Bronchial epithelial cell (primary cell): ENCODE data around the gene SH3D19. TPM values are rescaled to one million over a fixed set of nuclear protein-coding genes. Genes with fewer than 3 reads are reported as not detected.

Source experiments
- DNase-seq: peaks from one replicate; pipeline ENCODE4 v3.0.0-alpha.2; 2010; ENCODE audit warnings: low read depth
- FAIRE-seq: peaks from 2 replicates; lab custom pipeline; 2011; peaks lifted over from hg19 to GRCh38; lab: Jason Lieb, UNC
- H3K27me3 ChIP-seq: 2 replicates; pipeline ENCODE4 v1.5.1; 2011; ENCODE audit warnings: low read length; ENCODE audit not compliant: control insufficient read depth, insufficient read depth
- H3K36me3 ChIP-seq: 2 replicates; pipeline ENCODE4 v1.5.1; 2011; ENCODE audit warnings: low read length; ENCODE audit not compliant: control insufficient read depth, insufficient read depth
- H3K4me3 ChIP-seq: 2 replicates; pipeline ENCODE4 v1.5.1; 2011; ENCODE audit warnings: mild to moderate bottlenecking, low read depth, low read length, control low read depth
- CTCF ChIP-seq: IDR thresholded peaks from 2 replicates; pipeline ENCODE4 v1.5.1; 2011; ENCODE audit warnings: mild to moderate bottlenecking, moderate library complexity, low read length, control low read depth, inconsistent platforms; ENCODE audit not compliant: insufficient read depth, severe bottlenecking
- total RNA-seq: library from RNA; depleted of rRNA; stranded (reverse); fragments of >200 nt; gene quantifications from 2 replicates; pipeline ENCODE4 v1.2.1, GENCODE V29; 2014

SH3D19 gene, protein sequence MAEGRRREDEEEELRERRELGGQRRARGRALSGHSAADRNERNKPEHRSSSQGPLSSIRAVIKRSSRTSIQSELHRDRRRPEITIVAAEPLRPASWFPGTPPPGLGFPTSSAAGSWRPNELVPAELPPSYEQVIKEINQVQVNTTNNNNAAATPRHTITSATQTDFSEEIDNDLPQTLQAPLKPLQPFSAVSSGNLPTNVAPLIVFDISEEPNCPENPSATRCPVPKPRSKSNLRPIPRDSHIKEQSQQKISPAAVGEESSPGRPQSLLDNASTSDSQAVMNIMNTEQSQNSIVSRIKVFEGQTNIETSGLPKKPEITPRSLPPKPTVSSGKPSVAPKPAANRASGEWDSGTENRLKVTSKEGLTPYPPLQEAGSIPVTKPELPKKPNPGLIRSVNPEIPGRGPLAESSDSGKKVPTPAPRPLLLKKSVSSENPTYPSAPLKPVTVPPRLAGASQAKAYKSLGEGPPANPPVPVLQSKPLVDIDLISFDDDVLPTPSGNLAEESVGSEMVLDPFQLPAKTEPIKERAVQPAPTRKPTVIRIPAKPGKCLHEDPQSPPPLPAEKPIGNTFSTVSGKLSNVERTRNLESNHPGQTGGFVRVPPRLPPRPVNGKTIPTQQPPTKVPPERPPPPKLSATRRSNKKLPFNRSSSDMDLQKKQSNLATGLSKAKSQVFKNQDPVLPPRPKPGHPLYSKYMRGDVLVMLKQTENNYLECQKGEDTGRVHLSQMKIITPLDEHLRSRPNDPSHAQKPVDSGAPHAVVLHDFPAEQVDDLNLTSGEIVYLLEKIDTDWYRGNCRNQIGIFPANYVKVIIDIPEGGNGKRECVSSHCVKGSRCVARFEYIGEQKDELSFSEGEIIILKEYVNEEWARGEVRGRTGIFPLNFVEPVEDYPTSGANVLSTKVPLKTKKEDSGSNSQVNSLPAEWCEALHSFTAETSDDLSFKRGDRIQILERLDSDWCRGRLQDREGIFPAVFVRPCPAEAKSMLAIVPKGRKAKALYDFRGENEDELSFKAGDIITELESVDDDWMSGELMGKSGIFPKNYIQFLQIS
- total RNA-seq, result 13.1 and 13.2 TPM in 2 replicates

GRCh38 chr4:151325111-151325948, at the start of gene SH3D19:
Gene SH3D19, minus strand, starts transcription at chr4:151325605. Its CDS starts 253 bp downstream, at chr4:151325352.
- TF ChIP-seq CTCF, result no peak
- Histone ChIP-seq H3K36me3 (no peaks in the 10 kb centered on the region), H3K4me3 (peak within 1 kb of the TSS; percentile 73), H3K27me3 (no peaks in the 10 kb centered on the region)
- no peak for FAIRE-seq
- DNase-seq, result peak; percentile 69

- H3K27me3 ChIP-seq, result no peaks in the 10 kb centered on the region
- no peak for FAIRE-seq
- DNase-seq, result peak; percentile 76
- no peaks in the 10 kb centered on the region for H3K36me3 ChIP-seq
- no peak overlapping the region for H3K4me3 ChIP-seq
- TF ChIP-seq CTCF, result peak; percentile 95
These were observed 37.2 kb upstream of the SH3D19 start for GRCh38 chr4:151362404-151363164.

DNA sequence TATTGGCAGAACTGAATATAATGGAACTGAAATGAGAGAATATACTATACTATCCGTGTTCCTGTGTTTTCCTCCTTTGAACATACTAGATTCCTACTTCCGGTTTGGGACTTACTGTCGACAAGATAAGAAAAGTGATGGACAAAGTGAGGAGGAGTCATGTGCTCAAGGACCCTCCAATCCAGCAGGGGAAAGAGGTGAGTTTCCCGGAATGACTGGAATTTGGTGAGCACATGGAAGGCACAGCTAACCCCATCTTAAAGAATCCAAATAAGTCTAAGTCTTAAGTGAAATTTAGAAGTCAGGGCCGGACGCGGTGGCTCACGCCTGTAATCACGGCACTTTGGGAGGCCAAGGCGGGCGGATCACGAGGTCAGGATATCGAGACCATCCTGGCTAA, 36.6 kb upstream of the SH3D19 start:
- no peak for TF ChIP-seq CTCF
- no peak for DNase-seq
- Histone ChIP-seq H3K36me3 (no peaks in the 10 kb centered on the region), H3K4me3 (no peak overlapping the region), H3K27me3 (no peaks in the 10 kb centered on the region)
- FAIRE-seq, result no peak

GRCh38 chr4:151361126-151361525, 35.7 kb upstream of the SH3D19 start:
- Histone ChIP-seq H3K27me3 (no peaks in the 10 kb centered on the region), H3K36me3 (no peaks in the 10 kb centered on the region), H3K4me3 (no peak overlapping the region)
- no peak for TF ChIP-seq CTCF
- DNase-seq (no peak), FAIRE-seq (no peak)
